Measurements from ENCODE around the gene NT5DC1.

Gene NT5DC1

DNA sequence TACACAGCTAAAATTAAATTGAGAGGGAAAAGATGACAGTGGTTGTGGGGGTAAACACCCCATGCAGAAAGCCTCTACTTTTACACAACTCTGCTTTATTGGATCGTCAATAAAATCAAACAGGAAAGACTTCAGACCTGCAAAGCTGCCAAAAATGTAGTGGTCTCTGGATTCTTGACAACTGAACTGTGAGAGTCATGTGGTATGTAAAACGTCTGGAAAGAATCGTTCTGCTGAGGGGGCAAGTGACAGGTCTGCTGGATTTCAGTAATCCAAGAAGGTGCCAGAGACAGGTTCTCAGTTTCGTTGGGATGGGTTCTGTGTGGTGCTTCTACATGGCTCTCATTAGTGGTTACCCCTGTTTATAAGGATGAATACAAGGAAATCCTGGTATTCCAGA is 89.9 kb downstream of the NT5DC1 start:
- Histone ChIP-seq H3K27ac (ENCODE audit: low read length) (no peak overlapping the region), H3K27me3 (ENCODE audit: control insufficient read depth, insufficient read depth, low read length) (no peaks in the 10 kb centered on the region), H3K4me3 (ENCODE audit: low read length) (no peak overlapping the region), H3K4me1 (ENCODE audit: control insufficient read depth, insufficient read depth, low read length) (no peaks in the 10 kb centered on the region), H3K36me3 (ENCODE audit: control insufficient read depth, insufficient read depth, low read length) (no peaks in the 10 kb centered on the region), H3K9me3 (ENCODE audit: control insufficient read depth, insufficient read depth, low read length) (no peaks in the 10 kb centered on the region)
- WGBS (ENCODE audit: insufficient coverage, insufficient read length): no CpG with 5 or more reads among the region's 4 CpGs
- DNase-seq (ENCODE audit: low read depth, low spot score): no peak

DNA sequence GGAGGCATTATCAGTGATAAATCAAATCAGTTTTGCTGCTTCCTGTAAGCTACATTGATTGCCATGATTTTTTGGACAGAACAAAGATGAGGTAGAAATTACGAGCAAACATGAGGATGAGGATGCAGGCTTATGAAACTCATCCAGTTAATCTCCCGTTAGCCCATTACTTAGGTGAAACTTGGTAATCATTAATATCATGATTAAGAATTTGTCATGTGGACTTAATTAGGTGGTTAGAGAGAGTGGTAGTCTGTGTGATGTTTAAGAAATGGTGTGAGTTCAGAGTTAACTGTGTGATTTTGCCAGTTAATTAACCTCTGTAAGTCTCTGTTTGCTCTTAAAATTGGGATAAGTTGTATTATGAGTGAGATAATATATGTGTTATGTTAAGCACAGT is 91.2 kb downstream of the NT5DC1 start:
- no peak overlapping the region for H3K4me3 ChIP-seq (ENCODE audit: low read length)

DNA sequence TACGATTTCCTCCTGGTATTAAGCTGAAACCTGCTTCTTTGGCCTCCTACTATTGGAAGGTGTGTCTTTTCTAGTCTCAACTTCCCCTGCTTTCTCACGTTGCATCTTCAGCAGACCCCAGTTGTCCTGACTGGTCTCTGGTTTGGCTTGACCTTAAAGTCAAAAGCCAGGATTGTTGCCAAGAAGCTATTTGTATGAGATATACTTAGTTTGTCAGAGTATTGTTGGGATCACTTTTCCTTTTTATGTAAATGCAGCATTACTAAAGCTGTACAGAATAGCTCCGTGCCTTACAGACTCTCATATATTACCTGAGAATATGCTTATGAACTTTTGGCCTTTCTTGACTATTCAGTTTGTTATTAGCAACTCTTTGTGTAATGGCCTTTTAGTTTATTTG is 92.1 kb downstream of the NT5DC1 start:
- H3K9me3 ChIP-seq (ENCODE audit: control insufficient read depth, insufficient read depth, low read length): no peaks in the 10 kb centered on the region
- no CpG with 5 or more reads among the region's 3 CpGs for WGBS (ENCODE audit: insufficient coverage, insufficient read length)
- no peak overlapping the region for H3K4me3 ChIP-seq (ENCODE audit: low read length)
- H3K27me3 ChIP-seq (ENCODE audit: control insufficient read depth, insufficient read depth, low read length): no peaks in the 10 kb centered on the region
- H3K36me3 ChIP-seq (ENCODE audit: control insufficient read depth, insufficient read depth, low read length): no peaks in the 10 kb centered on the region
- H3K27ac ChIP-seq (ENCODE audit: low read length): no peak overlapping the region
- no peak for DNase-seq (ENCODE audit: low read depth, low spot score)
- H3K4me1 ChIP-seq (ENCODE audit: control insufficient read depth, insufficient read depth, low read length): no peaks in the 10 kb centered on the region

More for the DNA sequence above, 91.2 kb downstream of the NT5DC1 start:
- DNase-seq (ENCODE audit: low read depth, low spot score): no peak
- Histone ChIP-seq H3K27ac (ENCODE audit: low read length) (no peak overlapping the region), H3K9me3 (ENCODE audit: control insufficient read depth, insufficient read depth, low read length) (no peaks in the 10 kb centered on the region), H3K36me3 (ENCODE audit: control insufficient read depth, insufficient read depth, low read length) (no peaks in the 10 kb centered on the region), H3K27me3 (ENCODE audit: control insufficient read depth, insufficient read depth, low read length) (no peaks in the 10 kb centered on the region), H3K4me1 (ENCODE audit: control insufficient read depth, insufficient read depth, low read length) (no peaks in the 10 kb centered on the region)
- no CpG with 5 or more reads among the region's 2 CpGs for WGBS (ENCODE audit: insufficient coverage, insufficient read length)

DNA sequence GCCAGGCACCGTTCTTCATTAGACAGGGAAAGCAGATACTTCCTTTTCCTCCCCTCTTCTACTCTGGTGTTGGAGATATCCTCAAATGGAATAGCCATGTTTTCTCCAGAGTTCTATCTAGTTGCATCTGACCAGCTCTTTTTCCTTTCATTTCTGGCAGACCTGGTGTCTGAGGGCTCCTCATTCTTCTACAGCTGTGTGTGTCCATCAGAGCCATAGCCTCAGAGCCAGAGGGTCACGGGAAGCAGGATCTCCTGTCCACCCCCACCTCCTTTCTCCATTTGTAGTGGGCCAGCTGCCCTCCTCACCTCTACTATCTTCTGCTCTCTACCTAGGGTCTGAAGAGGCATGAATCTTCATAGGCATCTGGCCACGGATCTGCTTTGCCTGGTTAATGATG is 96.2 kb downstream of the NT5DC1 start:
- WGBS (ENCODE audit: insufficient coverage, insufficient read length): no CpG with 5 or more reads among the region's 3 CpGs
- no peaks in the 10 kb centered on the region for H3K9me3 ChIP-seq (ENCODE audit: control insufficient read depth, insufficient read depth, low read length)
- no peak overlapping the region for H3K4me3 ChIP-seq (ENCODE audit: low read length)
- H3K4me1 ChIP-seq (ENCODE audit: control insufficient read depth, insufficient read depth, low read length): no peaks in the 10 kb centered on the region
- H3K27me3 ChIP-seq (ENCODE audit: control insufficient read depth, insufficient read depth, low read length): no peaks in the 10 kb centered on the region
- no peak overlapping the region for H3K27ac ChIP-seq (ENCODE audit: low read length)
- DNase-seq (ENCODE audit: low read depth, low spot score): no peak
- no peaks in the 10 kb centered on the region for H3K36me3 ChIP-seq (ENCODE audit: control insufficient read depth, insufficient read depth, low read length)

DNA sequence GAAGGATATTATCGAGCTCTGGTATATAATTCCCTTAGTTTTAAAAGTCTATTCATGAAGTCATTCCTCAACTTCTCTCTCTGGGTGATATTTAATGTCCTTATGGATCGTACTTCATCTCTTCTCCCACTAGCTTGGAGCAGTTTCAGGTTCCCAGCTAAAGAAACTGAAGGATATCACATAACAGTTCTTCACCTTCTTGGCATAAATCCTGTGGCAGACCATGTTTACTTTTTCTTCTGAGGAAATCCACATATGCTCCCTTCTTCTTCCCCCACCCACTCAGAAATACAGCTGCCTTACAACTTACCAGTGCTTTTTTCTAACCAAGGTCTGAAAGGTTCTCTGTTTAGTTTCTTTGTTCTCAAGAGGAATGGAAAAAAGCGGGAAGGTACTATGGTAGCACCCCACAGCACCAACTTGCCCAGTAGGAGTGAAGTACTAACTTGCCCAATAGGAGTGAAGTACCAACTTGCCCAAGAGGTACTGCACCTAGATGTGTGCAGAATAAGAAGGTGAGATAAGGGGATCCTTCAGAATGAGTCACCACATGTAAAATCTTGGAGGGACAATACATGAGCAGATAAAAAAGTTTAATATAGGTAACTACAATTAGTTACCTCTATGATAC is 100.1 kb downstream of the NT5DC1 start:
- H3K4me1 ChIP-seq (ENCODE audit: control insufficient read depth, insufficient read depth, low read length): no peaks in the 10 kb centered on the region
- WGBS (ENCODE audit: insufficient coverage, insufficient read length): no CpG with 5 or more reads among the region's 3 CpGs

DNA sequence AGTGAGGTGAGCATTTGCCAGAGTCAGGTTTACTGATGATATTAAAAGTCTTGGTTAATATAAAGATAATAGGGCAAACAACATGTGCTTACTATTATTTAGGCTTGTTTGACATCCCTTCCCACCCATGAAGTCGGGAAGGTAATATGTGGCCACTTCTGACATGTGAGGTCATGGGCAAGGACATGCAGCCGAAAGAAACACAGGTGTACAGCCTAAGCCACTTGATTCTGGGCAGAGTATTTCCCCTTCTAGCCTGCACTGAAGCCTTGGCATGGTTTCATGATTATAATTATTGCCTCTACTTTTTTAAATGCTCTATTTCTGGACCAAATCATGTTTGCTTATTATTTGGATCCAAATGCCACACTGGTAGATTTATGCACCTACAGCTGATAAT is 100.9 kb downstream of the NT5DC1 start:
- H3K27ac ChIP-seq (ENCODE audit: low read length): no peak overlapping the region
- no peak overlapping the region for H3K4me3 ChIP-seq (ENCODE audit: low read length)
- H3K27me3 ChIP-seq (ENCODE audit: control insufficient read depth, insufficient read depth, low read length): no peaks in the 10 kb centered on the region
- H3K36me3 ChIP-seq (ENCODE audit: control insufficient read depth, insufficient read depth, low read length): no peaks in the 10 kb centered on the region
- H3K4me1 ChIP-seq (ENCODE audit: control insufficient read depth, insufficient read depth, low read length): no peaks in the 10 kb centered on the region
- no CpG with 5 or more reads among the region's 2 CpGs for WGBS (ENCODE audit: insufficient coverage, insufficient read length)
- DNase-seq (ENCODE audit: low read depth, low spot score): no peak
- H3K9me3 ChIP-seq (ENCODE audit: control insufficient read depth, insufficient read depth, low read length): no peaks in the 10 kb centered on the region

More for the DNA sequence above, 100.1 kb downstream of the NT5DC1 start:
- no peak overlapping the region for H3K27ac ChIP-seq (ENCODE audit: low read length)
- DNase-seq (ENCODE audit: low read depth, low spot score): no peak
- H3K36me3 ChIP-seq (ENCODE audit: control insufficient read depth, insufficient read depth, low read length): no peaks in the 10 kb centered on the region
- H3K9me3 ChIP-seq (ENCODE audit: control insufficient read depth, insufficient read depth, low read length): no peaks in the 10 kb centered on the region
- no peak overlapping the region for H3K4me3 ChIP-seq (ENCODE audit: low read length)
- no peaks in the 10 kb centered on the region for H3K27me3 ChIP-seq (ENCODE audit: control insufficient read depth, insufficient read depth, low read length)

DNA sequence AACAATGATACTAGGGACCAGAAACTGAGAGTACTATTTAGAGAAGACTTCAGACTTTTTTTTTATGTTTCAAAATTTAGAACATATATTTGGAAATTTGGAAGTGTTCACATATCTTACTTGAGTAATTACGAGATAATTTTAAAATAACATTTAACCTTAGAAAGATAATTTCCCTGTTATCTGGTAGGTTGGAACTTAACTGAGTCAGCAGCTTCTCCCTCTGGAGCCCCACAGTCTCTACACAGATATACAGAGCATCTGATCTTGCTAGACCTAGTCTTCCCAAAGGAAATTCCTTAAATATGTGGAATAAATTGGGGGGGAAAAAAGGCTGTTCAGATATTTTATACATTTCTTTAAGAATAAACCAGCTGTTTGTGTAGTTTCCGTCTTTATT is 104.6 kb downstream of the NT5DC1 start:
- WGBS (ENCODE audit: insufficient coverage, insufficient read length): no CpG with 5 or more reads among the region's 2 CpGs
- no peaks in the 10 kb centered on the region for H3K9me3 ChIP-seq (ENCODE audit: control insufficient read depth, insufficient read depth, low read length)

DNA sequence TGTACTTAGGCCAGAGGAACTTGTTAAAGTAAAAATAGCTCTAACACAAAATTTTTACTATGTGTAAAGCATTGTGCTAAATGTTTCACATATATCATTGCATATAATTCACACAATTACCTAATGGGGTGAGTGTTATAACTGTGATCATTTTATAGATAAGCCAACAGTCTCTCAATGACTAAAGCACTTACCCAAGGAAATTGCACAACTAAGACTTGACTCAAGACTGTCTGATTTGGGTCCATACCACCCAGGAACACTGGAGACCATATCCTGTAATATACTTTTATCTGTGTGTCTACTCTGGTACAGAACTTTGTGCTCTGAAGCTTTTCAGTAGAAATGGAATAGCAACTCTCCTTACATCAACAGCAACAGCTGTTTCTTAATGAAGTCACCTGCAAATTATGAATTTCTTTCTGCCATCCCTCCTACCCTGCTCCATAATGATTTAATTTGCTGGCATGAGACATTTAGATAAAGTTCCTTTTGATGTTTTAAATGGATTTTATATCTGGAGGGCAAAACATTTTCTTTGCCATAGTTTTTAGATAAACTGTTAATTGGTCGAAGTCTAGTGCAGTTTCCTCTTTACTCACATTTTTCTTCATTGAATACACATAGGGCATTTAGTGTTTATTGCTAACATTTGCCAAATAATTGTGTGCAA is 105.7 kb downstream of the NT5DC1 start:
- no CpG with 5 or more reads among the region's 1 CpG for WGBS (ENCODE audit: insufficient coverage, insufficient read length)
- Histone ChIP-seq H3K27me3 (ENCODE audit: control insufficient read depth, insufficient read depth, low read length) (no peaks in the 10 kb centered on the region), H3K9me3 (ENCODE audit: control insufficient read depth, insufficient read depth, low read length) (no peaks in the 10 kb centered on the region), H3K4me1 (ENCODE audit: control insufficient read depth, insufficient read depth, low read length) (no peaks in the 10 kb centered on the region), H3K36me3 (ENCODE audit: control insufficient read depth, insufficient read depth, low read length) (no peaks in the 10 kb centered on the region), H3K4me3 (ENCODE audit: low read length) (no peak overlapping the region), H3K27ac (ENCODE audit: low read length) (no peak overlapping the region)
- DNase-seq (ENCODE audit: low read depth, low spot score): no peak

More for the DNA sequence above, 104.6 kb downstream of the NT5DC1 start:
- Histone ChIP-seq H3K4me3 (ENCODE audit: low read length) (no peak overlapping the region), H3K27ac (ENCODE audit: low read length) (no peak overlapping the region), H3K36me3 (ENCODE audit: control insufficient read depth, insufficient read depth, low read length) (no peaks in the 10 kb centered on the region), H3K4me1 (ENCODE audit: control insufficient read depth, insufficient read depth, low read length) (no peaks in the 10 kb centered on the region), H3K27me3 (ENCODE audit: control insufficient read depth, insufficient read depth, low read length) (no peaks in the 10 kb centered on the region)
- no peak for DNase-seq (ENCODE audit: low read depth, low spot score)

DNA sequence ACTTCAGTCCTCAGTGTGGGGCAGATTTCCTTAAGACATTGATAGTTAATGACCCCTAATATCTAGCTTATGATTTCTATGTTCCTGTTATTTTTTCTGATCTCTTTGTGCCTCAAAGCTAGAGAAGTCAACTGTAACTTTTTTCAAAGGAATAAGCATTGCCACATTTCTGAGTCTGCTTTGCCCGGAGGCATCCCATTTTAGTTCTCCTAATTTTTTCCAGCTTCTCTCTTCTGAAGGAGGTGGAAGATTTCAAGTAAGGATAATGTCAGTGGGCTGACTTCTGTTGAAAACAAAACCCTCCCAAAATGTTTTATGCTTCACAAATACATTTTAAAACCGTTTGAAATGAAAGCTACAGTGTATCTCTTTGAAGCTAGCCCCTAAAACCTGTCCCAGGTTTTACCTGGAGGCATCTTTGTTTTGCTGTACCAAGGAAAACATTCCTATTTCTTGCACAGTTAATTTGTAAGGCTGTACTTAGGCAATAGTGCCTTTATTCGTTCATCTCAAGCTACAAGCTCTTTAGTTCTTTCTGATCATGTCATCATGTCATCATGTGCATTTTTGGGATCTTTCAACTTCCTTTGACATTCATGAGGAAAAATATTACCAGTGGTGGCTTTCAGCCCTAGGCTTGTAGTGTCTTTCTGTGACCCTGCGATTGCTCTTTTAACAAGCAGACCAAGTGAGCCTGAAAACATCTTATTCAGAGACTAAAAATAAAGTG is 107.6 kb downstream of the NT5DC1 start:
- H3K9me3 ChIP-seq (ENCODE audit: control insufficient read depth, insufficient read depth, low read length): no peaks in the 10 kb centered on the region
- no CpG with 5 or more reads among the region's 4 CpGs for WGBS (ENCODE audit: insufficient coverage, insufficient read length)
- no peak for DNase-seq (ENCODE audit: low read depth, low spot score)
- H3K4me1 ChIP-seq (ENCODE audit: control insufficient read depth, insufficient read depth, low read length): no peaks in the 10 kb centered on the region
- H3K36me3 ChIP-seq (ENCODE audit: control insufficient read depth, insufficient read depth, low read length): no peaks in the 10 kb centered on the region
- no peak overlapping the region for H3K27ac ChIP-seq (ENCODE audit: low read length)
- no peak overlapping the region for H3K4me3 ChIP-seq (ENCODE audit: low read length)
- H3K27me3 ChIP-seq (ENCODE audit: control insufficient read depth, insufficient read depth, low read length): no peaks in the 10 kb centered on the region

DNA sequence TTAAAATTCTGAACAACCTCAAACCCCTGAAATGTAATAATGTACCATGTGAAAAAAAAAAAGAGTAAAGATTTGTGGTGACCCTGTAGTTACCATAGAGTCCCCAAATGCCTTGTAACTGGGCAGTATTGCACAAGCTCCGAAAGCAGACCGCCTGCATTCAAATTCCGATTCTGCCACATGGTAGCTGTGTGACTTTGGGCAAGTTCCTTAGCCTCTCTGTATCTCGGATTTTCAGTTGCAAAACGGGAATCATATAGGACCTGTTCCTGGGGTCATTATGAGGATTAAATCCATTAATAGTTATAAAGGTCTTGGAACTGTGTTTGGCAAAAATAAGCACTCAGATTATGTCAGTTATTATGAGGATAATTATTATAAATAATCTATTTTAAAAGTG is 109.7 kb downstream of the NT5DC1 start:
- H3K4me3 ChIP-seq (ENCODE audit: low read length): no peak overlapping the region
- no peaks in the 10 kb centered on the region for H3K4me1 ChIP-seq (ENCODE audit: control insufficient read depth, insufficient read depth, low read length)
- no peak overlapping the region for H3K27ac ChIP-seq (ENCODE audit: low read length)
- H3K27me3 ChIP-seq (ENCODE audit: control insufficient read depth, insufficient read depth, low read length): no peaks in the 10 kb centered on the region
- WGBS (ENCODE audit: insufficient coverage, insufficient read length): no CpG with 5 or more reads among the region's 5 CpGs
- H3K36me3 ChIP-seq (ENCODE audit: control insufficient read depth, insufficient read depth, low read length): no peaks in the 10 kb centered on the region
- DNase-seq (ENCODE audit: low read depth, low spot score): no peak
- H3K9me3 ChIP-seq (ENCODE audit: control insufficient read depth, insufficient read depth, low read length): no peaks in the 10 kb centered on the region
